HEK293T (cell line): ENCODE measurements around the gene SLC12A7.

Experiments
- BHLHE40 ChIP-seq: fragments of 450-650 bp; IDR thresholded peaks from 2 replicates; pipeline ENCODE4 v1.6.1; 2016; ENCODE audit warnings: mild to moderate bottlenecking, moderate library complexity, borderline replicate concordance
- FOXA1 ChIP-seq: fragments of 450-650 bp; IDR thresholded peaks from 2 replicates; pipeline ENCODE4 v1.6.1; 2016; ENCODE audit warnings: mild to moderate bottlenecking
- FOXM1 ChIP-seq: fragments of 450-650 bp; IDR thresholded peaks from 2 replicates; pipeline ENCODE4 v1.6.1; 2017; ENCODE audit warnings: mild to moderate bottlenecking, borderline replicate concordance
- HDGF ChIP-seq: fragments of 450-650 bp; IDR thresholded peaks from 2 replicates; pipeline ENCODE4 v1.6.1; 2017; ENCODE audit warnings: antibody characterized with exemption, borderline replicate concordance
- L3MBTL2 ChIP-seq: fragments of 450-650 bp; conservative IDR thresholded peaks from 2 replicates; pipeline ENCODE4 v1.6.1; 2016; ENCODE audit warnings: mild to moderate bottlenecking
- LEF1 ChIP-seq: fragments of 450-650 bp; IDR thresholded peaks from 2 replicates; pipeline ENCODE4 v1.6.1; 2017; ENCODE audit warnings: mild to moderate bottlenecking, borderline replicate concordance
- NFRKB ChIP-seq: fragments of 450-650 bp; IDR thresholded peaks from 2 replicates; pipeline ENCODE4 v1.6.1; 2016; ENCODE audit warnings: mild to moderate bottlenecking, moderate library complexity
- SP1 ChIP-seq: fragments of 450-650 bp; IDR thresholded peaks from 2 replicates; pipeline ENCODE4 v1.6.1; 2017
- TF ChIP-seq, protein P1 (sequence below): fragments of 450-650 bp; IDR thresholded peaks from 2 replicates; pipeline ENCODE4 v1.6.1; 2016

DNA sequence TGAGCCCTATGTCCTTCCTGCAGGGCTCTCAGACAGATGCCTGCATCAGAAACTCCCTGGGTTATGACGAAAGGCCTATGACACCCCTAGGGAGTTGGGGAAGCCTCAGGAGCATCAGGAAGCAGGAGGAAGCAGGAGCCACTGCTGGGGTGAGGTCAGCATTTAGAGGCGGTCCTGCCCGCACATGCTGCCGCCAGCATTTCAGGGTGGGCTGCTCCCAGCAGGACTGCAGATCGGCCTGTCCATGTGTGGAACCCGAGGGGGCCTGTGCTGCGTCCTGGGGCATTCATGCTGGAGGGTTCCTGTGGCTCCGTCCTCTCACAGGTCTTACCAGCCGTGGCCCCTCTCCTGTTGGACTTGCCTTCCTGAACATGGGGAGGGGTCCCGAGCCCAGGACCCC, 96.4 kb downstream of the SLC12A7 start:
- TF ChIP-seq HDGF (no peak), L3MBTL2 (no peak), FOXA1 (no peak), SP1 (no peak), FOXM1 (no peak), BHLHE40 (no peak), NFRKB (no peak), LEF1 (no peak)
- TF ChIP-seq, protein P1, sequence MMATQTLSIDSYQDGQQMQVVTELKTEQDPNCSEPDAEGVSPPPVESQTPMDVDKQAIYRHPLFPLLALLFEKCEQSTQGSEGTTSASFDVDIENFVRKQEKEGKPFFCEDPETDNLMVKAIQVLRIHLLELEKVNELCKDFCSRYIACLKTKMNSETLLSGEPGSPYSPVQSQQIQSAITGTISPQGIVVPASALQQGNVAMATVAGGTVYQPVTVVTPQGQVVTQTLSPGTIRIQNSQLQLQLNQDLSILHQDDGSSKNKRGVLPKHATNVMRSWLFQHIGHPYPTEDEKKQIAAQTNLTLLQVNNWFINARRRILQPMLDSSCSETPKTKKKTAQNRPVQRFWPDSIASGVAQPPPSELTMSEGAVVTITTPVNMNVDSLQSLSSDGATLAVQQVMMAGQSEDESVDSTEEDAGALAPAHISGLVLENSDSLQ: no peak
